GM19240 (cell line): ENCODE data around the gene NOTCH1.

ENCODE experiments used
- DNase-seq: peaks from one replicate; pipeline ENCODE4 v3.0.0; 2011; ENCODE audit warnings: low spot score; ENCODE audit not compliant: insufficient read length

Gene NOTCH1

GRCh38 chr9:136545692-136545964 lies 220 bp downstream of the NOTCH1 start:
- no peak for DNase-seq

GRCh38 chr9:136544964-136545691 lies 720 bp downstream of the NOTCH1 start:
- DNase-seq = no peak

- DNase-seq = no peak
These were observed 1.3 kb downstream of the NOTCH1 start for GRCh38 chr9:136544548-136544963.

GRCh38 chr9:136543830-136544547 lies 1.9 kb downstream of the NOTCH1 start:
- no peak for DNase-seq

GRCh38 chr9:136543280-136543679 lies 2.6 kb downstream of the NOTCH1 start:
- no peak for DNase-seq

GRCh38 chr9:136542241-136543040 lies 3.4 kb downstream of the NOTCH1 start:
- no peak for DNase-seq

- no peak for DNase-seq
These were observed 4.1 kb downstream of the NOTCH1 start for GRCh38 chr9:136541709-136542108.

GRCh38 chr9:136541179-136541578 lies 4.7 kb downstream of the NOTCH1 start:
- no peak for DNase-seq

- peak; percentile 87 for DNase-seq
These were observed 6.1 kb downstream of the NOTCH1 start for GRCh38 chr9:136539427-136540421.

- peak; percentile 56 for DNase-seq
These were observed 7.0 kb downstream of the NOTCH1 start for GRCh38 chr9:136538599-136539426.

GRCh38 chr9:136537896-136538598 lies 7.8 kb downstream of the NOTCH1 start:
- no peak for DNase-seq

GRCh38 chr9:136537411-136537810 lies 8.4 kb downstream of the NOTCH1 start:
- DNase-seq = no peak

- no peak for DNase-seq
These were observed 9.1 kb downstream of the NOTCH1 start for GRCh38 chr9:136536721-136537241.

GRCh38 chr9:136536051-136536720 lies 9.7 kb downstream of the NOTCH1 start:
- DNase-seq = no peak

- DNase-seq = no peak
These were observed 10.8 kb downstream of the NOTCH1 start for GRCh38 chr9:136535070-136535469.

- no peak for DNase-seq
These were observed 11.5 kb downstream of the NOTCH1 start for GRCh38 chr9:136534366-136534765.

- no peak for DNase-seq
These were observed 12.1 kb downstream of the NOTCH1 start for GRCh38 chr9:136533775-136534157.

- DNase-seq = no peak
These were observed 12.8 kb downstream of the NOTCH1 start for GRCh38 chr9:136532799-136533774.
